NOMO-1 treated with DMSO at 0.1 percent for 48 hours (cell line): ENCODE measurements around the gene C1orf74.

ENCODE experiments used
- DNase-seq: peaks from one replicate; lab custom pipeline; 2025; ENCODE audit not compliant: unreplicated experiment; lab: John Stamatoyannopoulos, UW

Gene C1orf74

DNA sequence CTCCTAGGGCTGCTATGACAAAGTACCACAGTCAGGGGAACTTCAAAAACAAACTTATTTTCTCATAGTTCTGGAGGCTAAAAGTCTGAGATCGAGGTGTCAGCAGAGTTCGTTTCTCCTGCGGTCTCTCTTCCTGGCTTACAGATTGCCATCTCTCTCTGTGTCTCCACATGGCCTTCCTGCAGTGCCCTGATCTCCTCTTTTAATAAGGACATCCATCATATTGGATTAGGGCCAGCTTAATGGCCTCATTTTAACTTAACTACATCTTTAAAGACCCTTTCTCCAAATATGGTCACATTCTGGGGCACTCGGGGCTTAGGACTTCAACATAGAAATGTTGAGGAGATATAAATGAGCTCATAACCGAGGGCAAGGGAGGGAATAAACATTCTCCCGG, 12.2 kb downstream of the C1orf74 start:
- no peak for DNase-seq

DNA sequence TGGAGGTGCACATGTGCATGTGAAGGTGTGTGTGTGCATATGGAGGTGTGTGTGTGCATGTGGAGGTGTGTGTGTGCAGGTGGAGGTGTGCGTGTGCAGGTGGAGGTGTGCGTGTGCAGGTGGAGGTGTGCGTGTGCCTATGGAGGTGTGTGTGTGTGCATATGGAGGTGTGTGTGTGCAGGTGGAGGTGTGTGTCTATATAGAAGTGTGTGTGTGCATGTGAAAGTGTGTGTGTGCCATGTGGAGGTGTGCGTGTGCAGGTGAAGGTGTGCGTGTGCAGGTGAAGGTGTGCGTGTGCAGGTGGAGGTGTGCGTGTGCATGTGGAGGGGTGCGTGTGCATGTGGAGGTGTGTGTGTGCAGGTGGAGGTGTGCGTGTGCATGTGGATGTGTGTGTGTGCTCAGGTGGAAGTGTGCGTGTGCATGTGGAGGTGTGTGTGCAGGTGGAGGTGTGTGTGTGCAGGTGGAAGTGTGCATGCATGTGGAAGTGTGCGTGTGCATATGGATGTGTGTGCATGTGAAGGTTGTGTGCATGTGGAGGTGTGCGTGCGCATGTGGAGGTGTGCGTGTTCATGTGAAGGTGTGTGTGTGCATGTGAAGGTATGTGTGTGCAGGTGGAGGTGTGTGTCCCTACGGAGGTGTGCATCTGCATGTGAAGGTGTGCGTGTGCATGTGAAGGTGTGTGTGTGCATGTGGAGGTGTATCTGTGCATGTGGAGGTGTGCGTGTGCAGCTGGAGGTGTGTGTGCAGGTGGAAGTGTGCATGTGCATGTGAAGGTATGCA, 13.5 kb downstream of the C1orf74 start:
- DNase-seq, result no peak

DNA sequence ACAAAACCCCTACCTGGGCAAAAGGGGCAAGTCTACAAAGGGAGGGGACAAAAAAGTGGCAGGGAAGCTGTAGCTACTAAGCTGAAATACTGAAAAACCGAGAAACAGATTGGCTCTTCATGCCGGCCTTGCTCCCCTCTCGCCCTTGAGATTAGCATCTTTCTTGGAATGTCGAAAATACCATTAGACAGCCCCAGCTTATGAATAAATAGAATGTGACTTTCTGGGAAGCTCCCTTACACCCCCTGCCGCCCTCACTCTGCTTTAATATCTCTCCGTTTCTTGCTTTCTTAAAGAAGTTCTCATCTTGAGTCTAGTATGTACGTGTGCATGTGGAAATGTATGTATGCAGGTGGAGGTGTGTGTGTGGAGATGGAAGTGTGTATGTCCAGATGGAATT, 14.4 kb downstream of the C1orf74 start:
- DNase-seq, result peak; percentile 13

DNA sequence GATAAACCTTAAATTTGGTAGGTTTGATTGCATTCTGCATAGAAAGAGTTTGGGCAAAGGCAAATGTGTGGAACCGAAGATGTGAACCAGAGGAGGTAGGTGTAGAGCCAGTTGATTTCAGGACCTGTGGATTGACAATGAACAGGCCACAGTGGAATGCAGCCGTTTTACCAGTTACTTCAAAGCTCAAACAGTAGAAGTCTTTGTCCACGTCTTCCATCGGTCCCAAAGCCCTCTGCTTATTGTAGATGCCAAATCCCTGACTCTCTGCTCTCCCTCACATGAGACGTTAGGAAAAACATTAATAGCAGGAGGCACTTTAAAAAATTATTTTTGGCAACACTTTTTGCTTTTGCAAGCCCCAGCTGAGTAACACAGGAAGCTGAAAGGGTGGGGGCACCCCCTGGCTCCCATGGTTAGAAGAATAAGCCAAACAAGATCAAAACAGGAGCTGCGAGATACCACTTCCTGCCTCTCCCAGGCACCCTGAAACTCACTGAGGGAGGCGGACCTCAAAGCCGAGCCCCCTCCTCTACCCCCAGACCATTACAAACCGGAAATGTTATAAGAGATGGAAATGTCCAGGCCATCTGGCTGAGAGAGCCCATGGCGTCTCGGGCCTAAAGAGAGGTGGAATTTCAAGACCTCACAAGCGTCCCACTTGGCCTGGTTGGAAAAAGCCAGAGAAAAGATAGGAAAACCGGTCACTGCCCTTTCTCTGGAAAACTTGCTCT, 15.0 kb downstream of the C1orf74 start:
- DNase-seq, result peak; percentile 62

DNA sequence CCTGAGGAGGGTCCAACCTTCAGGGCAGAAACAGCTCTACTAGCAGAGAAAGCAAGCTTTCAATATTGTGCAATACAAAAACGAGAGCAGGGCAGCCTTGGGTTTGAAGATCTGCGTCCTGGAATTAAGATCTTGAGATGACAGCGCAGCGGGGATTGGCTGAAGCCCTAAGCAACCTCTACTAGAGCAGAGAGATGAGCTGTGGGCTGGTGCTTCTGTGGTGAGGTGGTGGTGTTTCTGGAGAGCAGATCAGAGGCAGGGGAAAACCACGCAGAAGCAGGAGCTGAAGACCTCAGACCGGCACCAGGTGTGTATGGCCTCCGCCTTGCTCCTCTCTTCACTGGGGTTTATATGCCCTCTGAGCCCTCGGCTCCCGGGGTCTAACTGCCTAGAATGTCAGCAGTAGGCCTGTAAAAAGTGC, 16.0 kb downstream of the C1orf74 start:
- DNase-seq, result peak; percentile 59

DNA sequence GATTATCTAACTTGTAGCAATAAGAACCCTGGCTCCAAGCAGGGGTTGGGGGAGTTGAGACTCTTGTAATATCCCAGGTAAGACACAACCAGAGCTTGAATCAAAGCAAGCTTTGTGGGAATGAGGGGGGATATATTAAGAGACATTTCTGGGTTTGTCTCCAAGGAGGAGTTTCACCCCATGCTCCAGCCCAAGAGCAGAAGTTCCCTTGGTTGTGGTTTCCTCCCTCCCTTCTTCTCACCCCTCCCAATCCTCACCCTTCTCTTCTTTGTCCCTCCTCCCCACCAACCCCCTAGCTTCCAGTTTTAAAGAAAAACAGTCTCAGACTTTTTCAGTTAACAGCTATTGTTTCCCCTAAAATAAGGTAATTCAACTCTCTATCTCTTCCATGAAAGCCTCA, 16.7 kb downstream of the C1orf74 start:
- peak; percentile 51 for DNase-seq

DNA sequence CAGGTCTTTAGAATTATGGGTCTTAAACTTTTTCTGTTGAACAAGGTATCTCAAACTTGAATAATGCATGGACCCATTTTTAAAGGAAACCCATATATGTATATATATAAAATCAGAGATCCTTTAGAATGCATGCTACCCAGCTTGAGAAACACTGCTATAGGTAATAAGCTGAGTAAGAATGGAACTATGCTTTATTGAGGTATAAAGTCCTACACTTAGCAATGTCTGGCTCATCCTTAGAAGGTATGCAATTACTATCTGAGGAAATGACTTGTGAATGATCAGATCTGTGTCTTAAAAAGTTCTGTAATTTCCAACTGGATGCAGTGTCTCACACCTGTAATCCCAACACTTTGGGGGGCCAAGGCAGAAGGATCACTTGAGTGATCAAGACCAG, 17.3 kb downstream of the C1orf74 start:
- no peak for DNase-seq

DNA sequence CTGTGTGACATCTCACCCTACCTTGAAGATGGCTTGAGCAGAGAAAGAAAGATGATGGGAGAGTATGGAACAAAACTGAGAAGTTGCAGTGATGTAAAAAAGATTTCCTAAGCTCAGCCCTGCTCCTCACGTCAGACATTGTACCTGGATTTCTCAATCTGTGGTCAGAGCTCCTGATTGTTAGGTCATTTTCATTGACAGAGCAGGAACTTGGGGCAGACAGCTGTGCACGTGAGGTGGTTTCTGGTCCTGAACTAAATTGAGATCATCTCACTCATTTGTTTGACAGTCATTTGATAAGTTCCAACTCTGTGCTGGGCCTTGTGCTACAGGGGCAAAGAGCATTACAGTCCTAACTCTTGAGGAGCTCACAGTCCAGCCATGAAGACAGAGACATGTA, 18.3 kb downstream of the C1orf74 start:
- DNase-seq, result peak; percentile 71

DNA sequence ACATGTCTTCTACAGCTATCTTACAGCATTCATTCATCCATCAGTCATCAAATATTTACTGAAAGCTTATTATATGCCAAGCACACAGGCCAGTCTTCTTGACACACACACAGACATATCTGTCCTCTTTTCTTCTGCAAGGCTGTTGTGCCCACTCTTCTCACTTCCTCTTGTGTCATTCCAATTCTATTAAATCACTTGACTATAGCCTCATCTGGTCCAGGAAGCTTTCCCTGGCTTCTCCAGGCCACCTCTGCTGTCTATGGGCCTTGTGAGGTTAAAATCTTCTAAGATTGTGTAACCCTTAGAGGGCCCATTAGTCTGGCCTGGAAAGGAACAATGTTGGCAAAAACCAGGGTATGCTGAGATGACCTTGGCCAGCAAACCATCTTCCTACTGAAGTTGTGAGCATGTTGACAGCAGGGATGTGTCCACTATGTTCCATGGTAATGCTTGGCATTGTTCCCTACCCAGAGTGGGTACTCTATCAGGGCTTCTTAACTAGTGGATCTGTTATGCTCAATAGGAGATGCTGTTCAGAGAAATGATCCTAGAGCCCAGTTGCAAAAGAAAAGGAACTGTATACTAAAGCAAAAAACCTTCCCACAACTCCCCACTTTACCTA, 23.2 kb downstream of the C1orf74 start:
- no peak for DNase-seq

DNA sequence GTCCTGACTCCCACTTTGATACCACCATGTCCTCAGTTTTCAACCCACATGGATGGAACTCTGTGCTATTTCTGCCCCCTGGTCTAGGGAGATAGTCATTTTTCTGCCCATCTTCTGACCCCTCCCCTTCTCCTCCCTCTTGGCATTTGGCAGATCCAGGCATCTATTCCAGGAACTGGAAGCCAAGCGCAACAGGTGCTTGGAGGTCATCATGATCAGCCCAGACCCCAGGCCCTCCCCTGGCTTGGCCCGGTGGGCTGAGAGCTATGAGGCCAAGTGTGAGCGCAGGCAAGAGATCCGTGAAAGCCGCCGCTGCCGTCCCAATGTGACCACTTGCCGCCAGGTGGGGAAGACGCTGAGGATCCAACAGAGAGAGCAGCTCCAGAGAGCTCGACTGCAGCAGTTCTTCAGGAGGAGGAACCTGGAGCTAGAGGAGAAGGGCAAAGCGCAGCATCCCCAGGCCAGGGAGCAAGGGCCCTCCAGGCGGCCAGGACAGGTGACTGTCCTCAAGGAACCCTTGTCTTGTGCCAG, 24.5 kb downstream of the C1orf74 start:
- no peak for DNase-seq

DNA sequence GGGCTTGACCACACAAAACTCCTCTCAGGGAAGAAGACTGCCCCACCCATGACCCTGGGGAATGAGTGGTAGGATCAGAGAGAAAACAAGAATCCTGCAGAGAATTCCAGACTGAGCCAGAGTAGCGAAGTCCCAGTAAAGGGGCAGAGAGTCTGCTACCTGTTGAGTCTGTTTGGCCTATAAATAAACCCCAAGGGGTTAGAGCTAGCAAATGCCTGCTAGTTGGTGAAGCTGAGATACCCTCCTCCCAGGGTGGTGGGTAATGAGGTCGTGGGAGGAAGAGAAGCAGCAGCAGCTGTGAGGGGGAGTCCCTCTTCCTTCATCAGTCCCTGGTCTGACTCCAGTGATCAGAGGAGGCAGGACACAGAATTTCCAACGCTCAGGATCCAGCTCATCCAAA, 26.0 kb downstream of the C1orf74 start:
- DNase-seq, result no peak

DNA sequence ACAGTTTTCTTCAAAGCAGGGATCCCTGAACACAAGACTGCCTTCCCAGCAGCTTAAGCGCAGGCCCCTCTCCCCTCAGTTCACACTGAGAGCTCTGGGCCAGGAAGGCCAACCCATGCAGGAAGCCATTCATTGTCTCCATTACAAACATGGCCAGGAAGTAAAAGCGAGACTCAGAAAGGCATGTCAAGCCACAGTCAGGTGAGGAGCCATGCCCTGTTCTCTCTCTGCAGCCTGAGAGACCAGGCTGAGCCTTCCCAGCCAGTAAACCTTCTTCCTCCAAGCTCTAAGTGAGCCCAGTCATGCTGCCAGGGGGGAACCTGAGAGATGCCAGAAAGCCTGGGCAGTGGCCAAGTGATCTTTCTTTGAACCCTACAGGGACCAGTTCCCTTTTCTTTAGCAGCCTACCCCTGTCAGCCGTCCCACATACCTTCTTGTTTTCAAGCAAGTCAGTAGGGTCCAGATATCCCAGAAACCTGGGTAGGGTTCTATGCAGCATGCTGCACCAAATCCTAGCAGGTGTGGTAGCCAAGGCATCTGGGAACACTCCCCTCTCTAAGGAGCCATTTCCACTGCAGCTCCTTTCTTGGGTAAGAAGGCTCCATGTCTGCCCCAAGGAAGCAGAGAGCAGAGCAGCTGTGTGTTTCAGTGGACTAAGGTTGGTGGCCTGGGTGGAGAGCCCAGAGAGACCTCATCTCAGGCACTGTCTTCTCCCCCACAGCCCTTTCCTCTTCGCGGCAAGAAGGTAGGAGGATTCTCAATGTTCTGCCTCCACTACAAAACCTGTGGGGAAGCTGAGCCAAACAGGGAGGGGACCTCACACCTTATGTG, 27.5 kb downstream of the C1orf74 start:
- DNase-seq, result peak; percentile 78

DNA sequence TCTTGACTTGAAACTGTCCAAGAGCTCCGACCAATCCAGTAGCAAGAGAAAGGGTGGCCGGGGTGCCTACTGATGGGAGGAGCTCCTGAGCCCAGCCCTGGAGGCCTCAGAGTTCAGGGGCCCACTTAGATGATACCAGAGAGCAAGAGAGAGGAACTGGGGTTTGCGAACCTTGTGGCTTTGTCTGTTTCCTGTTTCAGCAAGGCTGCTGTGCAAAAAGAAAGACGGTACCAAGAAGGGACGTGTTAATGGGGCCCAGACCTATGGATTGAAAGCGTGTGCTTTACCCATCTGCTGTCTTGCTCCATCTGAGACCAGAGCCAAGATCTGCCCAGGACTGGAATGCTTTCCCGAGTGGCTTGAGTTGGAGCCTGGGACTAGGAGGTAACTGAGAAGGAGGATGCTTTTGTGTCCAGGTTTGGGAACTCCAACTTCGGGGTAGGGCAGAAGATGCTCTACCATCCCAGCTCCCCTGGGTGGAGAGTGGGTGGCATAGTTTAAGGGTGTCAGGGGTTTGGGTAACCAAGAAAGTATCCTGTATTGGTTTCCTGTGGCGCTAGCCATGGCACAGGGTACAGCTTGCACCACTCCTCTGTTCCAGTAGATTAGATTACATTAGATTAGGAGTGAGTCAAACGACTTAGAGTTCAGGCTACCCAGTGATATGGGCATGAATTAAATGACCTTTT, 28.3 kb downstream of the C1orf74 start, which contains the start of gene TRAF3IP3:
Gene TRAF3IP3, plus strand, starts transcription at position 128 of the 689 bp plus-strand sequence. CDS start 3,987 bp downstream, outside the sequence.
- DNase-seq, result peak; percentile 96

DNA sequence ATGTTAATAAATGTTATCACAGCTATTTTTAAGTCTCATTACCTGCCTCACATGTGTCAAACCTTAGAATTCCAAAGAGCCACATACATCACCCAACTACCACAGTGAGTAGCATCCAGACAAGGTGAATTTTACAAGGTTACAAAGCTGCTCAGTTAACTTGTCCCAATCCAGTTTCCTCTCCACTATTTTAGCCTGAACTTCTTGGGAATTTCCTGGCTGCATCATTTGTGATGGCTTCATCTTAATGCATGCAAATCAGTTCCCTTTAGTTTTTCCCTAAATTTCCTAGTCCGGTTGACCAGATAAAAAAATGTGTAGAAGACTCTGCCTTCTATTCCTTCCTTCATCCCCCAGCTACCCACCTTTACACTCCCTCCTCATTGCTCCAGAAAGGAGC, 29.1 kb downstream of the C1orf74 start:
- DNase-seq, result no peak

DNA sequence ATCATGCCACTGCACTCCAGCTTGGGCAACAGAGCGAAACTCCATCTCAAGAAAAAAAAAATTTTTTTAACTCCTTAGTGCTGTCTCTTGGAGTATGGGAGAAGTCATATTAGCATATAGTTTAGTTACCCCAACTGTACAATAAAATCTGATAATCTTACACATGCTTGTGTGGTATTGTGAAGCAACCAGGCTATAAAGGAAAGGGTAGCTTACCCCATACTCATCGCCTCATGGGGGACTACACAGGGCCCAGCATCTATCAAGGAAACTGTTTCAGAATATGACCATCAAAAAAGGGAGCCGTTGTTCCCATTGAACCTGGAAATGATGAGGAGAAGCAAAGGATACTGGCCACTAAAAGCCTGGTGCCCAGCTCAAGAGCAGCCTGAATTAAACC, 31.5 kb downstream of the C1orf74 start:
- DNase-seq, result no peak

DNA sequence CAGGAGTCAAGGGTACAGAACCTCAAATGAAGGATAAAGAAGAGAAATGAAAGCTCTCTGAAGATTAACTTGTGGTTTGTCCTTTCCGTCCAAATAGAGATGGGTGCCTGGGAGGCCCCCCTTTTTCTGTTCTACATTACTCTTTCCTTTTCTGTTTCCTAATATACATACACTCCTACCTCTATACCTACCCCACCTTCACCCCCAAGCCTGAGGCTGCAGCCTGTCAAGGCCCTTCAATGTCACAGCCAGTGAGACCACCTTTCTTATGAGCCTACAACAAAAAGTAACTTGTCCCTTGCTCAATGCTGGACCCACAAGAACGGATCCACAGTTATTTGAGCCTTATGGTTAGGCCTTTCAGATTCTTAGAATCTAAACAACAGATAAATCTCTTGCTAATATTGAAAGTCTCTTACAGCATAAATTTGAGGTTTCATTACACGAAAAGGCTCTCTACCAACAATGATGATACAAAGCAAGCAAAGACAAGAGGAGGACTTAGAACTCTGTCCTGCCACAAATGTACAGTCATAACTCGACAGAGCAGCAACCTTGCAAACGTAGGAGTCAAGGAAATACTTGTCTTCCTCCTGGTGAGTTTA, 32.6 kb downstream of the C1orf74 start:
- DNase-seq, result no peak

DNA sequence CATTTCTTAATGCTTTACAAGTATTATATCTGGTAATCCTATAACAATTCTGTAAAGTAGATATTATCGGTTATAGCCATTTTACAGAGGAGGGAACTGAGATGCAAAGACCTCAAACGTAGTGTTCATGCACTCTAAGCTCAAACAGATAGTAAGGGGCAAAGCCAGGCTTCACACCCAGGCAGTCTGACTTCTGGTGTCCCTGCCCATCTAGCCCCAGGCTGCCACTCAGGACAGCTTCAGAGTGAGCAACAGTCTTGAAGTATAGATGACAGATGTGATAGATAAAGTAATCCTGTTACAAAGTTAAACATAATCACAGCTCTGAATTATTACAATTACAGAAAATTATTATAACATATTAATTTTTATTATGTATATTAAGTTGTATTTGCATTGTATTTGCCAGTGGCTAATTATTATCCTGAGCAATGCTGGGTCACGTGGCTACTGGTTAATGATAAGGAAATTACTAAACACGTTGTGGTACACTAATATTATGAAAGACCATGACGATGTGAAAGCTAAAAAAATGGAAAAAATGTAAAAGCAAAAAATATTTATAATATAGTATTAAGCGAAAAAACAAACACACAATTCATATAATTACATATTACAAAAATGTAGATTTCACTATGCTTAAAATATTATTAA, 34.6 kb downstream of the C1orf74 start:
- DNase-seq, result peak; percentile 17

DNA sequence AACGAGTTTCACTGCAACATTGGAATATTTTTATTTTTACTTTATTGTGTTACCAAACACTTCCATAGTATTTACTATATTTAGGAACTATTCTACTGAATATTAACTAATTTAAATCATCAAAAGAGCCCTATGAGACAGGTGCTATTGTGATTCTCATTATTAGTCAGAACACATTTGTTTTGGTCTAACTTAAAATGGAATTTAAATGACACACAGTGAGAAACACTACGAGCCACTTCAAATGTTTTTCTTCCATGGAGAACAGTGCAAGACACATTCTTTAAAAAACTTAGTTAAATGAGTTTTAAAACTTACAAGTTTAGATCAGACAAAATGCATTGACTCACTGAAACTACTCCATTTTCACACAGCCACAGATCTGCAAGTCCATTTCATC, 35.2 kb downstream of the C1orf74 start:
- no peak for DNase-seq

DNA sequence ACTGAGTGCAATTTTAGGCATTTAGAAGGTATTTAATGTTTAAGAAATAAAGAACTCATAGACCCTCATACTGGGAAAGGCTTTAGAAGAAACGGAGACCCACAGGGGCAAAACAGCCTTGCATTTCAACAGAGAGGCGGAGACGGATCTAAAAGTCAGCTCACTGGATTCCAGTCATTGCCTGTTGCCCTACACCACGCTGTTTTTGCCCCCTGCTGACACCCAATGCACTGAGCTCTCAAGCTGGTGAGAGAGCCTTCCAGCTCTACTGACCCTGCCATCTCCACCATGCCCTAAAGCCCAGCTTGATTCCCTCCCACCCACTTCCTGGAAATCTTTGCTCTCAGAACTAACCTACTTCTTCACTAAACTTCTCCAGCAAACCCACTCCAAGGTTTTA, 35.7 kb downstream of the C1orf74 start:
- no peak for DNase-seq
